PC-3 (cell line): ENCODE results near the gene STK24.

Source experiments
- EZH2 ChIP-seq: fragments of 300-600 bp; sonication (generic); IDR thresholded peaks from one replicate; pipeline ENCODE4 v1.6.1; 2017; ENCODE audit warnings: antibody characterized with exemption, mild to moderate bottlenecking, low read length; ENCODE audit not compliant: unreplicated experiment
- EZH2phosphoT487 ChIP-seq: fragments of 300-600 bp; sonication (generic); IDR thresholded peaks from 2 replicates; pipeline ENCODE4 v1.6.1; 2018; ENCODE audit warnings: mild to moderate bottlenecking, antibody characterized with exemption, low read length, borderline replicate concordance
- TF ChIP-seq, protein P1 (sequence below): fragments of 300-600 bp; sonication (generic); conservative IDR thresholded peaks from 2 replicates; pipeline ENCODE4 v1.5.1; 2017; ENCODE audit warnings: antibody characterized with exemption, low read depth, mild to moderate bottlenecking, low read length

DNA sequence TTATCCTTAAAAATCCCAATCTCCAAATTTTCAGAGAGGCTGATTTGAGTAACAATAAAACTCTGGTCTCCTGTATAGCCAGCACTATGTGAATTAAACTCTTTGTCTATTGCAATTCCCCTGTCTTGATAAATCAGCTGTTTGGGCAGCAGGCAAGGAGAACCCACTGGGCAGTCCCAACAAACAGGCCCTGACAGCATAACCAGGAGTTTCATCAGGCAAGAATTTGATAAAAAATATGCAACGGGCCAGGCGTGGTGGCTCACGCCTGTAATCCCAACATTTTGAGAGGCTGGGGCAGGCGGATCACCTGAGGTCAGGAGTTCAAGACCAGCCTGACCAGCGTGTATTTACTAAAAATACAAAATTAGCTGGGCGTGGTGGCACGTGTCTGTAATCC is 42.1 kb downstream of the STK24 start:
- TF ChIP-seq, protein P1, sequence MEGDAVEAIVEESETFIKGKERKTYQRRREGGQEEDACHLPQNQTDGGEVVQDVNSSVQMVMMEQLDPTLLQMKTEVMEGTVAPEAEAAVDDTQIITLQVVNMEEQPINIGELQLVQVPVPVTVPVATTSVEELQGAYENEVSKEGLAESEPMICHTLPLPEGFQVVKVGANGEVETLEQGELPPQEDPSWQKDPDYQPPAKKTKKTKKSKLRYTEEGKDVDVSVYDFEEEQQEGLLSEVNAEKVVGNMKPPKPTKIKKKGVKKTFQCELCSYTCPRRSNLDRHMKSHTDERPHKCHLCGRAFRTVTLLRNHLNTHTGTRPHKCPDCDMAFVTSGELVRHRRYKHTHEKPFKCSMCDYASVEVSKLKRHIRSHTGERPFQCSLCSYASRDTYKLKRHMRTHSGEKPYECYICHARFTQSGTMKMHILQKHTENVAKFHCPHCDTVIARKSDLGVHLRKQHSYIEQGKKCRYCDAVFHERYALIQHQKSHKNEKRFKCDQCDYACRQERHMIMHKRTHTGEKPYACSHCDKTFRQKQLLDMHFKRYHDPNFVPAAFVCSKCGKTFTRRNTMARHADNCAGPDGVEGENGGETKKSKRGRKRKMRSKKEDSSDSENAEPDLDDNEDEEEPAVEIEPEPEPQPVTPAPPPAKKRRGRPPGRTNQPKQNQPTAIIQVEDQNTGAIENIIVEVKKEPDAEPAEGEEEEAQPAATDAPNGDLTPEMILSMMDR, result no peak
- TF ChIP-seq EZH2 (no peak), EZH2phosphoT487 (no peak)
